ENCODE results near the gene IGSF21. TPM values are rescaled to one million over a fixed set of nuclear protein-coding genes. Genes with fewer than 3 reads are reported as not detected.

IGSF21 gene
- total and polyA plus RNA-seq, 2 donors (not counting 3 experiments of a cell fraction or from before 2014, with no cell fraction given), result not detected

DNA sequence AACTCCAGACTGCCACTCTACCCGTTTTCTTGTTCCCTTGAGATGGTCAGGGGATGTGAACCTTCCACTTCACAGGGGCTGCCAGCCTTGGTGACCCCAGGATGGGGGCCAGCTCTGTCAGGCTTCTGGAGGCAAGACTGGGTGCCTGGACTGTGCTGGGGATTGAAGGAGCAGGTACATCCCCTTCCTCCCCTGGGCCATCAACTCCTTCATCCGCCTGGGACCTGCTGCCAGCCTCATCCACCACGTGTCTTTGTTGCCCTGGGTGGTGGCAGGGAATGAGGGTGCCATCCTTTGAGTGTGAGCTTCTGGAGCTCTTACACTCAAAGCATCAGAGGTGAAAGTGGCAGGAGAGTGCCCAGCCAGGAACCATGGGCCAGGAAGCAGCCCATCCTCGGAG lies 139.6 kb downstream of the IGSF21 start:
- Histone ChIP-seq H3K4me2 (ENCODE audit: insufficient read depth, low read length) (no peak overlapping the region), H3K27ac (ENCODE audit: insufficient read depth, low read depth, low read length) (no peak overlapping the region), H3K79me2 (ENCODE audit: control insufficient read depth, insufficient read depth, low read length) (no peaks in the 10 kb centered on the region), H3K4me1 (ENCODE audit: control insufficient read depth, extremely low read depth, insufficient read depth, low read length) (no peaks in the 10 kb centered on the region), H4K20me1 (replicated peaks; ENCODE audit: control insufficient read depth, extremely low read depth, insufficient read depth, low read length) (no peaks in the 10 kb centered on the region), H3K9me1 (replicated peaks; ENCODE audit: control insufficient read depth, extremely low read depth, insufficient read depth, low read length) (no peaks in the 10 kb centered on the region), H2AFZ (ENCODE audit: low read depth, low read length) (no peak overlapping the region), H3K9ac (replicated peaks; ENCODE audit: extremely low read depth, insufficient read depth, low read length) (no peak overlapping the region), H3K9me3 (replicated peaks; ENCODE audit: control insufficient read depth, insufficient read depth, low read length) (no peaks in the 10 kb centered on the region), H3K36me3 (ENCODE audit: control insufficient read depth in 2 of 2, extremely low read depth in 1 of 2, insufficient read depth in 2 of 2, low read length in 2 of 2) (no peaks in the 10 kb centered on the region), H3K4me3 (replicated peaks in 1 of 3; ENCODE audit: insufficient read depth in 1 of 3, low read depth in 1 of 3, low read length in 3 of 3) (no peak overlapping the region), H3K27me3 (ENCODE audit: control insufficient read depth in 2 of 2, insufficient read depth in 2 of 2, low read length in 2 of 2) (no peaks in the 10 kb centered on the region)
- FAIRE-seq, result no peak
- BruUV-seq (replicated peaks), result no TSS peak
- DNase-seq (ENCODE audit: low read depth, low spot score), result no peak
- dilution Hi-C loops (cut with MboI; ENCODE audit: extremely low pct_ligation_motif_present, low sequenced_read_pairs) (no loop called here), intact Hi-C loops (cut with micrococcal nuclease) (no loop called here)
- ChIA-PET POLR2A (no interaction called here), CTCF (interaction anchor here (1.0 kb wide), 1 partner anchor 15 kb away, joined by 3 read pairs; no protein-coding TSS in a partner anchor)
- TF ChIP-seq JUN (IDR thresholded peaks at IDR 0.05; ENCODE audit: borderline replicate concordance, insufficient read depth, insufficient read length, low read depth), result no peak
- TF ChIP-seq, protein P1, sequence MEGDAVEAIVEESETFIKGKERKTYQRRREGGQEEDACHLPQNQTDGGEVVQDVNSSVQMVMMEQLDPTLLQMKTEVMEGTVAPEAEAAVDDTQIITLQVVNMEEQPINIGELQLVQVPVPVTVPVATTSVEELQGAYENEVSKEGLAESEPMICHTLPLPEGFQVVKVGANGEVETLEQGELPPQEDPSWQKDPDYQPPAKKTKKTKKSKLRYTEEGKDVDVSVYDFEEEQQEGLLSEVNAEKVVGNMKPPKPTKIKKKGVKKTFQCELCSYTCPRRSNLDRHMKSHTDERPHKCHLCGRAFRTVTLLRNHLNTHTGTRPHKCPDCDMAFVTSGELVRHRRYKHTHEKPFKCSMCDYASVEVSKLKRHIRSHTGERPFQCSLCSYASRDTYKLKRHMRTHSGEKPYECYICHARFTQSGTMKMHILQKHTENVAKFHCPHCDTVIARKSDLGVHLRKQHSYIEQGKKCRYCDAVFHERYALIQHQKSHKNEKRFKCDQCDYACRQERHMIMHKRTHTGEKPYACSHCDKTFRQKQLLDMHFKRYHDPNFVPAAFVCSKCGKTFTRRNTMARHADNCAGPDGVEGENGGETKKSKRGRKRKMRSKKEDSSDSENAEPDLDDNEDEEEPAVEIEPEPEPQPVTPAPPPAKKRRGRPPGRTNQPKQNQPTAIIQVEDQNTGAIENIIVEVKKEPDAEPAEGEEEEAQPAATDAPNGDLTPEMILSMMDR (IDR thresholded peaks at IDR 0.05; ENCODE audit: extremely low read depth in 1 of 2, insufficient read depth in 1 of 2, low read depth in 1 of 2, low read length in 2 of 2), result no peak
- no peak for TF ChIP-seq POLR2AphosphoS5 (IDR thresholded peaks at IDR 0.05; ENCODE audit: insufficient read depth, low read depth, low read length)

DNA sequence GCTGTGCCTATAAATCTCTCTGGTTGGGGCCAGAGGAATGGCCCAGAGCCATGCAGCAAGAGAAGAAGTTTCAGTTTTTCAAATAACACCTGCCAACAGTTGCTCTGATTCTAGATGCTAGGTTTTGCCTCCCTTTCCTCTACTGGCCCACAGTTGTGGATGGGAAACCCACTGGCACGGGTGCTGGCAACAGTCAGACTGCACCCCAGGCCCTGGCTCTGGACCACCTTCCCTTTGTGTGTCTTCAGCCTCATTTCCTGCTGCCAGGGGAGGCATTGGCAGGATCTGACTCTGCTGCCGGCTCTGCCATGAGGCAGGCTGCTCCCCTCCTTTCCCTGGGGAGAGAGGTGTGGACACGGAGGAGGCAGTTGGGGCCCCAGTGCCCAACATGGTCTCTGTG lies 142.0 kb downstream of the IGSF21 start:
- Histone ChIP-seq H3K9me1 (replicated peaks; ENCODE audit: control insufficient read depth, extremely low read depth, insufficient read depth, low read length) (no peaks in the 10 kb centered on the region), H3K9me3 (replicated peaks; ENCODE audit: control insufficient read depth, insufficient read depth, low read length) (no peaks in the 10 kb centered on the region), H4K20me1 (replicated peaks; ENCODE audit: control insufficient read depth, extremely low read depth, insufficient read depth, low read length) (no peaks in the 10 kb centered on the region), H3K27me3 (ENCODE audit: control insufficient read depth in 2 of 2, insufficient read depth in 2 of 2, low read length in 2 of 2) (no peaks in the 10 kb centered on the region), H3K4me2 (ENCODE audit: insufficient read depth, low read length) (no peak overlapping the region), H3K27ac (ENCODE audit: insufficient read depth, low read depth, low read length) (no peak overlapping the region), H3K36me3 (ENCODE audit: control insufficient read depth in 2 of 2, extremely low read depth in 1 of 2, insufficient read depth in 2 of 2, low read length in 2 of 2) (no peaks in the 10 kb centered on the region), H3K4me1 (ENCODE audit: control insufficient read depth, extremely low read depth, insufficient read depth, low read length) (no peaks in the 10 kb centered on the region), H3K9ac (replicated peaks; ENCODE audit: extremely low read depth, insufficient read depth, low read length) (no peak overlapping the region), H2AFZ (ENCODE audit: low read depth, low read length) (no peak overlapping the region), H3K79me2 (ENCODE audit: control insufficient read depth, insufficient read depth, low read length) (no peaks in the 10 kb centered on the region), H3K4me3 (replicated peaks in 1 of 3; ENCODE audit: insufficient read depth in 1 of 3, low read depth in 1 of 3, low read length in 3 of 3) (no peak overlapping the region)
- intact Hi-C loops (cut with micrococcal nuclease), result no loop called here
- DNase-seq (ENCODE audit: low read depth, low spot score), result no peak
- FAIRE-seq, result no peak
- dilution Hi-C loops (cut with MboI; ENCODE audit: extremely low pct_ligation_motif_present, low sequenced_read_pairs), result no loop called here
- CTCF ChIA-PET, result no interaction called here
- TF ChIP-seq MYC (IDR thresholded peaks at IDR 0.05; ENCODE audit: low read depth, low read length) (no peak), FOS (IDR thresholded peaks at IDR 0.05; ENCODE audit: borderline replicate concordance, insufficient read depth, low read length) (no peak), GATA2 (IDR thresholded peaks at IDR 0.05; ENCODE audit: insufficient read depth, insufficient read length, low read depth, low read length) (no peak), EZH2 (IDR thresholded peaks at IDR 0.05; ENCODE audit: borderline replicate concordance, low read depth, low read length, severe bottlenecking) (no peak), JUN (IDR thresholded peaks at IDR 0.05; ENCODE audit: borderline replicate concordance, insufficient read depth, insufficient read length, low read depth) (no peak), POLR2A (IDR thresholded peaks at IDR 0.05; ENCODE audit: low read depth, low read length) (no peak), POLR2AphosphoS5 (IDR thresholded peaks at IDR 0.05; ENCODE audit: insufficient read depth, low read depth, low read length) (no peak)
- TF ChIP-seq, protein P1 (IDR thresholded peaks at IDR 0.05; ENCODE audit: extremely low read depth in 1 of 2, insufficient read depth in 1 of 2, low read depth in 1 of 2, low read length in 2 of 2), result no peak
- TF ChIP-seq, protein P2, sequence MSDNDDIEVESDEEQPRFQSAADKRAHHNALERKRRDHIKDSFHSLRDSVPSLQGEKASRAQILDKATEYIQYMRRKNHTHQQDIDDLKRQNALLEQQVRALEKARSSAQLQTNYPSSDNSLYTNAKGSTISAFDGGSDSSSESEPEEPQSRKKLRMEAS (IDR thresholded peaks at IDR 0.05; ENCODE audit: insufficient read depth, insufficient read length), result no peak
- BruUV-seq (replicated peaks), result no TSS peak
- POLR2A ChIA-PET, result no interaction called here
